T-helper 1 cell treated with Interleukin-12 subunit alpha and Interleukin-12 subunit beta and Interleukin-4 antibody, amounts not matched to agents 30 μg/mL and 1 μg/mL, for 36 hours (primary cell): ENCODE measurements around the gene CCDC197.
A peak's percentile ranks its signal among the peaks of the same experiment; 100 is the strongest.

ENCODE experiments used
- H3K27ac Mint-ChIP-seq: one replicate; pipeline ENCODE4 v1.8.0; 2021; ENCODE audit warnings: mild to moderate bottlenecking, mixed read lengths
- H3K27me3 Mint-ChIP-seq: one replicate; pipeline ENCODE4 v1.8.0; 2021; ENCODE audit warnings: low read depth, mixed read lengths
- H3K36me3 Mint-ChIP-seq: one replicate; pipeline ENCODE4 v1.8.0; 2021; ENCODE audit warnings: low read depth, mixed read lengths
- H3K4me1 Mint-ChIP-seq: one replicate; pipeline ENCODE4 v1.8.0; 2021; ENCODE audit warnings: low read depth, mixed read lengths
- H3K4me3 Mint-ChIP-seq: one replicate; pipeline ENCODE4 v1.8.0; 2021; ENCODE audit warnings: mild to moderate bottlenecking, moderate library complexity, mixed read lengths
- H3K9me3 Mint-ChIP-seq: one replicate; pipeline ENCODE4 v1.8.0; 2021; ENCODE audit warnings: mixed read lengths

Gene CCDC197

DNA sequence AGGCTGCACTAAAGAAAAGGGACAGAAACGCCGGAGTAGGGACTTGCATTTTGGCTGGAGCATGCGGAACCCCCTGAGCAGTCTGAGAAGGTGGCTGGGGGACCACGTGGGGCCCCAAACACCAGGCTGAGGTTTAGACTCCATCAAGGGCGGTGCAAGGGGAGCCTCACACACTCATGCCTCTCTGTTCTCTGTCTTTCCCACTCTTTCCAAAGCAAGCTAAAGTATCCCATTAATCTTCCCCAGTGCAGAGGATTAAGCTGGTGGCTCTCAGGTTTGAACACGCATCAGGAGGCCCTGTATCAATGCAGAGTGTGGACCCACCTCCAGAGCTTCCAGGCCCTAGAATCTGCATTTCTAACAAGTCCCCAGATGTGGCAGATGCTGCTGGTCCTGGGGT, 13.5 kb downstream of the CCDC197 start:
- Mint-ChIP-seq H3K4me3 (no peak overlapping the region), H3K36me3 (no peaks in the 10 kb centered on the region), H3K9me3 (no peaks in the 10 kb centered on the region), H3K27ac (no peak overlapping the region), H3K27me3 (no peaks in the 10 kb centered on the region), H3K4me1 (peaks cover 51% of the 10 kb centered on the region)

DNA sequence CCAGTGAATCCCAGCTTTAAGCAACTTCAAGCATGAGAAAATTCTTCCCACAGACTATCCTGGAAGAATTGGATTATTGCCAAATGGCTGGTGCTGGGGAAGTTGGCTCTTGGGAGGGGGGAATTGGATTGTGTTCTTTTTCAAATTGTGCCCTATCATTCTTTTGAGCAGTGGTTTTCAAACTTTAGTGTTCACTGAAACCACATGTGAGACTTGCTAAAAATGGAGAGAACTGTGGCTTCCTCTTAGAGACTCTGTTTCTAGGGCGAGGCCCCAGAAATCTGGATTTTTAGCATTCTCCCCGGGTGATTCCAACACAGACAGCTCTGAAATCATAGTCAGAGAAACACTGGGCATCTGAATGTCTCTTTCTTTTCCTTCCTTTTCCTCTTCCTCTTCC, 14.7 kb downstream of the CCDC197 start:
- H3K27me3 Mint-ChIP-seq = no peaks in the 10 kb centered on the region
- H3K36me3 Mint-ChIP-seq = no peaks in the 10 kb centered on the region
- peak overlapping the region; percentile 22 for H3K4me3 Mint-ChIP-seq
- H3K9me3 Mint-ChIP-seq = no peaks in the 10 kb centered on the region
- H3K27ac Mint-ChIP-seq = peak overlapping the region; percentile 71
- peaks cover 51% of the 10 kb centered on the region for H3K4me1 Mint-ChIP-seq

DNA sequence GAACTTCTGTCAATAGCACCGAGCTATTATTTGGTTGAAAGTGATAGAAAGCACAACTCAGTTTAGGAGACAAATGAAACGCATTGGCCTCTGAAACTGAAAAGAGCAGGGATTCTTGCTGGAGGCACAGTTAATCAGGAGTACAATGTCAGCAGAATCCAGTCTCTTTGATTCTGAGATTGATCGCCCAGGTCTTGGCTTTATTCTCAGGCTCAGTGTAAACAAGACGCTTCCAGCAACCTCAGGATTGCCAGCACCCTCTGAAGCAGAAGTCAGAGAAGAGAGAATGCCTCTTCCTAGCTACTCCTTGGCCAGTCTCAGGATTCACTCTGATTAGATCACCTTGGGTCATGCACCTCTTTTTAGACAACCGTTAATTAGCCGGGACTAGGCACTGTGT, 17.3 kb downstream of the CCDC197 start:
- H3K9me3 Mint-ChIP-seq = no peaks in the 10 kb centered on the region
- peaks cover 34% of the 10 kb centered on the region for H3K4me1 Mint-ChIP-seq
- H3K36me3 Mint-ChIP-seq = no peaks in the 10 kb centered on the region
- peaks cover 8% of the 10 kb centered on the region for H3K27me3 Mint-ChIP-seq
- no peak overlapping the region for H3K4me3 Mint-ChIP-seq
- H3K27ac Mint-ChIP-seq = no peak overlapping the region

DNA sequence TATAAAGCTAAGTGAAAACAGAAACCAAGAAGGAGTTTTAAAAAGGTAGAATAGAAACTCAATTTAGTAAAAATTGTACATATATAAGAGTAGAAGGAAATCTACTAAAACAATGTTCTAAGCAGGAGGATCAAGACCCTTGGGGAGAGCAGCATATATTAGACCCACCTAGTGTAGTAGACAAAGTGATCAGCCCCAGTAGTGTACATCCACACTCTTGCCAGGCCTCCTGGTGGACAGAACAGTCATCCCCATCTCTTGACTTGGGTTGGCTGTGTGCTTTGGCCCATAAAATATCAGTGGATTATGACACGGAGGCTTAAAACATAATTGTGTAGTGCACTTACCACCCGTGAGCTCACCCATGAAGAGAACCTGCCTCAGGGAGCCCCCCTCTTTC, 18.1 kb downstream of the CCDC197 start:
- H3K27me3 Mint-ChIP-seq = peaks cover 10% of the 10 kb centered on the region
- H3K9me3 Mint-ChIP-seq = no peaks in the 10 kb centered on the region
- H3K27ac Mint-ChIP-seq = no peak overlapping the region
- no peaks in the 10 kb centered on the region for H3K36me3 Mint-ChIP-seq
- H3K4me1 Mint-ChIP-seq = peaks cover 30% of the 10 kb centered on the region
- no peak overlapping the region for H3K4me3 Mint-ChIP-seq

DNA sequence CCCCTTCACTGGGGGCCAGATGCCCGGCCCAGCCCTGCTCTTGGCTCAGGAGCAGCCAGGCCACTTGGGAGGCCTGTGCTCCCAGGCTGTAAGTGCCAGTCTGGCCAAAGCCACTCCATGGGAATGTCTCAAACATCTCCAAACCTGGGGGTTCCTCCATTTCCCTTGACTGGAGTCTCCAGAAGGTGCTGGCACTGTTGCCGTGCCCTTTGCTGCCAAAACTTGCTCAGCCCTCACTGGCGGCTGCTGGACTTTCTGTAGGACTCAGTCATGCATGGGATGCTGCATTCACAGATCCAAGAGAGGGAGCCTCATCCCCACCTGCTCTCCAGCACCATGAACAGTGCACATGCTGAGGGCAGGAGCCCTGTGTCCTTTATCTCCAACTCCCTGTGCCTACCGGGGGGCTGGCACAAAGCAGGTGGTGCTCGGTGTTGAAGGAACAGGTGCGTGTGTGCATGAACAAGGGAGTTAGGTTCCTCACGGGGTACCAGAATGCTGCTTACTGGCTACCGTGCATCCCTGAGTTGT, 19.4 kb downstream of the CCDC197 start:
- no peak overlapping the region for H3K27ac Mint-ChIP-seq
- peaks cover 12% of the 10 kb centered on the region for H3K27me3 Mint-ChIP-seq
- no peaks in the 10 kb centered on the region for H3K36me3 Mint-ChIP-seq
- peaks cover 32% of the 10 kb centered on the region for H3K4me1 Mint-ChIP-seq
- H3K9me3 Mint-ChIP-seq = no peaks in the 10 kb centered on the region
- no peak overlapping the region for H3K4me3 Mint-ChIP-seq

DNA sequence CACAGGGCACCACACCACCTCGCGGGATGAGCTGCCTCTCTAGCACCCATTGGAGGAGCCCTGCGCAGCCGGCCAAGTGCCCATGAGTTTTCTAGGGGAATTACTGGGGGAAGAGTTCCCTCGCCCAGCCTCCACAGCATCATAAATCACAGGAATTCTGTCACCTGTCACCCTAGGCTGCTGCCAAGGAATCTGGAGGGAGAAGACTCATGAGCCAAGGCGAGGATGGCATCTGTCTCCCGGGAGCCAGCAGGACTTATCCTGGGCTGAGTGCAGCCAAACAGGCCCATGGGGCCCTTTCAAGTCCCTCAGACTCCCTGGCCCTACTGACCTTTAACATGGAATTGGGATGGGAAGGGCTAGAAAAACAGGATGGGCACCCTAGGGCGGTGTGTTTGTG, 21.2 kb downstream of the CCDC197 start:
- Mint-ChIP-seq H3K27me3 (peaks cover 15% of the 10 kb centered on the region), H3K4me3 (no peak overlapping the region), H3K36me3 (no peaks in the 10 kb centered on the region), H3K27ac (no peak overlapping the region), H3K9me3 (no peaks in the 10 kb centered on the region), H3K4me1 (peaks cover 41% of the 10 kb centered on the region)

DNA sequence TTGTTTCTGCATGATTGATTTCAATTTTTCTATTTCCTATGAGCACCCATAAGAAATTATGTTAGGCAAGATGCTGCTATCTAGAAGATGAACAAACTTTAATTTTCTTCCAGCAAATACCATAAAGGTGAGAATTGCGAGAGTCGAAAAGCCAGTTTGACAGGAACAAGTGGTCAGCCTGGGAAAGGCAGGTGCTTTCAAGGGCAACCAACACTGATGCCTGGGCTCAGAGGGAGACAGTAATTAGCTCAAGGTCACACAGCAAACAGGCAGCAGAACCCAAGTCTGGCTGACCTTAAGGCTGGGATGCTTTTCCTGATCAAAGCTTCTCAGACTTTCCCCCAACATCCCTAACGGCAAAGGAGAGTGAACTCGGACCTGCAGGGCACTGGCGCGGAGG, 22.2 kb downstream of the CCDC197 start:
- Mint-ChIP-seq H3K4me1 (peaks cover 40% of the 10 kb centered on the region), H3K27me3 (peaks cover 19% of the 10 kb centered on the region)

DNA sequence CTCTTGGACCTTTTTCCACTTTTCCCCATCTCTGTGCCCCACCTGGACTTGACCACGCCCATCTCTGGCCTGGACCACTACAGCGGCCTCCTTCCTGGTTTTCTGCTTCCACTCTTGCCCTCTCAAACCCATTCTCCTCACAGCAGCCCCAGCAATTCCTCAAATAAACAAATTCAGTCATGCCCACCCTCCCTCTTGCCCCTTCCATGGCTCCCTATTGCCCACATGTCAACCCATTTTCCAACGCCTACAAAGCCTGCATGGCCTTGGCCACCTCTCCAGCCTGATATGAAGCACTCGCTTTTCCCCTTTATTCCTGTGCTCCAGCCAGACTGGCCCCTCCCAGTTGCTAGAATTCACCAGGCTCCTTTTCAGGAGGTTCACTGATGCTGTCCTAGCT, 23.2 kb downstream of the CCDC197 start:
- Mint-ChIP-seq H3K36me3 (no peaks in the 10 kb centered on the region), H3K27me3 (peaks cover 19% of the 10 kb centered on the region), H3K27ac (peak overlapping the region; percentile 28), H3K9me3 (no peaks in the 10 kb centered on the region), H3K4me1 (peaks cover 36% of the 10 kb centered on the region), H3K4me3 (no peak overlapping the region)

More for the DNA sequence above, 22.2 kb downstream of the CCDC197 start:
- H3K36me3 Mint-ChIP-seq = no peaks in the 10 kb centered on the region
- no peak overlapping the region for H3K4me3 Mint-ChIP-seq
- no peak overlapping the region for H3K27ac Mint-ChIP-seq
- H3K9me3 Mint-ChIP-seq = no peaks in the 10 kb centered on the region

DNA sequence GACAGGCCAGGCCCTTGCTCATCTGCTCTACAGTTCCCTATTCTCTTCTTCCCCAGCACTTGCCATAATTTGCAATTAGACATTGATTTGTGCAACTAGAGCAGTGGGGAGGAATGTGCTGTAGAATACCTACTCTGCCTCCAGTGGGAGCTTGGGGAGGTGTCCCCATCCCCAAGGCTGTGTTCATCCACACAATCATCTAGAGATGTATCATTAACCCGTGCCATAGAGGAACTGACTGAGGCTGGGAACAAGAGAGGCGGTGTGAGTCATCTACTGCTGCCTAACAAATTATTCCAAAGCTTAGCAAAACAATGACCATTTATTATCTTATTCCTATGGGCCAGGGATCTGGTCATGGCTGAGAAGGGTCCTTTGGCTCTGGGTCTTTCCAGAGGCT, 23.9 kb downstream of the CCDC197 start:
- Mint-ChIP-seq H3K27ac (no peak overlapping the region), H3K4me1 (peaks cover 39% of the 10 kb centered on the region), H3K9me3 (no peaks in the 10 kb centered on the region), H3K27me3 (peaks cover 19% of the 10 kb centered on the region), H3K4me3 (no peak overlapping the region), H3K36me3 (no peaks in the 10 kb centered on the region)

DNA sequence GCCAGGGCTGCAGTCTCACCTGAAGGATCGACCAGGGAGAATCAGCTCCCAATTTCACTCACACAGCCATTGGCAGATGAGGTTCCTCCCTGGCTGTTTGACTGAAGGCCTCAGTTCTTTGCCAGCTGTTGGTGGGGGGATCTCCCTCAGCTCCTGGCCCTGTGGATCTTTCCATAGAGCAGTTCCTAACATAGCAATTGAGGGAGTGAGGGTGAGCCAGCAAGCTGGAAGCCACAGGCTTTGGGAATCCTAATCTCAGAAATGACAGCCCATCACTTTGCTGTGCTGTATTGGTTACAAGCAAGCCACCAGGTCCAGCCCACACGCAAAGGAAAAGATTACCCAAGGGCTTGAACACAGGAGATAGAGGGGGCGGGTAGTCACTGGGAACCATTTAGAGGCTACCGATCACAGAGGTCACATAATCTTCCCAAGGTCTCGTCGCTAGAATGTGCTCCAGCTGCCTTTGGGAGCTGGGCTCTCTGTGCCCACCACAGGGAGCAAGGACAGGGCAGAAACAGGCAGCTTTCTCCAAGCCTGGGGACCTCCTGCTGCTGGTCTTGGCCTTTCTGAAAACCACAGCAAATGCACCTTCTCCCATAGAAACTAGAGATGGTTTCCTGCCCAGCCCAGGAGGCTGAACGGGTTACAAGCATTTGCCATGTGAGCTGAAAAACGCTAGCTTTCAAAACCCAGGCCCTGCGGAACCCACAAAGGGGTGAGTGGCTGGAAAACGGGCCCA, 24.5 kb downstream of the CCDC197 start:
- Mint-ChIP-seq H3K4me3 (peak overlapping the region; percentile 13), H3K27ac (peak overlapping the region; percentile 56)

DNA sequence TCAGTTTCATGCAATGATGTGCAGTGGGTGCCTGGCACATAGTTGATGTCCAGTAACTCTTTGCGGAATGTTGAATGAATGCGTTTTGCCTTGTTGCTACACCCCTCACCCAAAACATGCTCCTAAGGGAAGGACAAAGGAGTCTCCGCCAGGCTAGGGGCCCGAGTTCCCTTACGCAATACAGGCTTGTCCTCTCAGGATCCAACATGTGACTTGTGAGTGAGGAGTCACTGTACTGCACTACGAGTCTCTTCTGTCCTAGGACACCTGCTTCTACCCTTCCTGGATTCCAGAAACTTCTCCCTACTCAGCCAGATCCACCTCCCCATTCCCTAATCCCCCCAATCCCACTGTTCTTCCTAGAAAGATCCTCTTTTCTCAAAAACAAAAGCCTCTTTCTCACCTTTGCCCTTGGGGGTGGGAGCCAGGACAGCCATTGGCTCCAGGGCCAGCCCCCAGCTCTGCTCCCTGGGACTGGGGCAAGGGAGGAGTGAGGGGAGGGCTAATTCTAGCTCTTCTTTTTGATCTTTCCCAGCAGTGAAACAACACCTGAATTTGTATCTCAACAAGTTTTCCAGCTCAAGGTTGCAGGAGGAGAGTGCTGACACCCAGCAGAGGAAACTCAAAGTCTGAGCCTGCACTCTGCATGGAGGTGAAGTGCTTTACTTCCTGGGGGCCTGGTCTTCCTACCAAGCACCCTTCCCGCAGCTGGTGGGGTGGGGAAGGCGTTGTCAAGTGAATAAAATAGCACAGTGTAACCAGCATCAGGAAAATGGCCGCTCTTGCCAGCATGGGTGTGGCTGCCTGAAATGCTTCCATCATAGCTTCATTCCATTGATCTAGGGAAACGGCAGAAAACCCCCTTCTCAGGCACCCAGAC, 25.7 kb downstream of the CCDC197 start:
- peak overlapping the region; percentile 68 for H3K27ac Mint-ChIP-seq
- H3K27me3 Mint-ChIP-seq = peaks cover 17% of the 10 kb centered on the region
- no peaks in the 10 kb centered on the region for H3K36me3 Mint-ChIP-seq
- no peaks in the 10 kb centered on the region for H3K9me3 Mint-ChIP-seq
- no peak overlapping the region for H3K4me3 Mint-ChIP-seq
- peaks cover 40% of the 10 kb centered on the region for H3K4me1 Mint-ChIP-seq

More for the DNA sequence above, 24.5 kb downstream of the CCDC197 start:
- Mint-ChIP-seq H3K27me3 (peaks cover 19% of the 10 kb centered on the region), H3K4me1 (peaks cover 40% of the 10 kb centered on the region), H3K9me3 (no peaks in the 10 kb centered on the region), H3K36me3 (no peaks in the 10 kb centered on the region)

DNA sequence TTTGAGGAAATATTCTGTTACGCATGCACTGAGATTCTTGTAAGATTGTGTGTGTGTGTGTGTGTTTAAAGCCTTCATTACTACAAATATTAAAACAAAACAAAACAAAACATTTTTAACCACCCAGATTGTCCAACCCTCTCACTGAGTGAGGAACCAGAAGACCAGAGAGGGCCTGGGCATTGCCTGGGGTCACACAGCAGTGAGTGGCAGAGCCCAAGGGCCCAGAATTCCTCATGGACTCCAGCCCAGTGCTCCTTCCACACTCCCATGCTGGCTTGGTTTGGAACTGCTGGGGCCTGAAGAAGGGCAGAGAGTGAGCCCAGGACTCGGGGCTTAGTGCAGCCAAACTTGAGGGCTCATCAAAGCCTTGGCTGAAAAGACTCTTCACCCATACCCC, 27.4 kb downstream of the CCDC197 start:
- H3K27me3 Mint-ChIP-seq = peaks cover 11% of the 10 kb centered on the region
- no peaks in the 10 kb centered on the region for H3K36me3 Mint-ChIP-seq
- peaks cover 50% of the 10 kb centered on the region for H3K4me1 Mint-ChIP-seq
- H3K4me3 Mint-ChIP-seq = no peak overlapping the region
- no peaks in the 10 kb centered on the region for H3K9me3 Mint-ChIP-seq
- no peak overlapping the region for H3K27ac Mint-ChIP-seq

DNA sequence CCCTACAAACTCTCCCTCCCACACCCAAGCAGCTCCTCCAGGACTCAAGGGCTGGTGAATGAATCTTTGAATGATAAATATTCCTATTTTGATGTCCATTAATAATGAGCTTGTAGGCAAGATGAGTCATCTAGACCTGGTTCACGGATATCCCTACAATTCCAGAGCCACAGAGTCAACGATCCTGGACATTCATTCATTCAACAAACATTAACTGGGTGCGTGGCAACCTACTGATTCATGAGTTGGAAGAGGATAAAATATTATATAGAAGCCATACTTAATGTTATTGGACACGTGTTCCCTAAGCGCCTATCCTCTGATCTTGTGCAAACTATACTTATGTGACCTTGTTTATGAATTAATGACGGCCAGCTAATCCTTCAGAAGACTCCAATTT, 28.6 kb downstream of the CCDC197 start:
- Mint-ChIP-seq H3K27ac (no peak overlapping the region), H3K27me3 (peaks cover 6% of the 10 kb centered on the region), H3K36me3 (no peaks in the 10 kb centered on the region), H3K4me1 (peaks cover 43% of the 10 kb centered on the region), H3K9me3 (no peaks in the 10 kb centered on the region), H3K4me3 (peak overlapping the region; percentile 70)

DNA sequence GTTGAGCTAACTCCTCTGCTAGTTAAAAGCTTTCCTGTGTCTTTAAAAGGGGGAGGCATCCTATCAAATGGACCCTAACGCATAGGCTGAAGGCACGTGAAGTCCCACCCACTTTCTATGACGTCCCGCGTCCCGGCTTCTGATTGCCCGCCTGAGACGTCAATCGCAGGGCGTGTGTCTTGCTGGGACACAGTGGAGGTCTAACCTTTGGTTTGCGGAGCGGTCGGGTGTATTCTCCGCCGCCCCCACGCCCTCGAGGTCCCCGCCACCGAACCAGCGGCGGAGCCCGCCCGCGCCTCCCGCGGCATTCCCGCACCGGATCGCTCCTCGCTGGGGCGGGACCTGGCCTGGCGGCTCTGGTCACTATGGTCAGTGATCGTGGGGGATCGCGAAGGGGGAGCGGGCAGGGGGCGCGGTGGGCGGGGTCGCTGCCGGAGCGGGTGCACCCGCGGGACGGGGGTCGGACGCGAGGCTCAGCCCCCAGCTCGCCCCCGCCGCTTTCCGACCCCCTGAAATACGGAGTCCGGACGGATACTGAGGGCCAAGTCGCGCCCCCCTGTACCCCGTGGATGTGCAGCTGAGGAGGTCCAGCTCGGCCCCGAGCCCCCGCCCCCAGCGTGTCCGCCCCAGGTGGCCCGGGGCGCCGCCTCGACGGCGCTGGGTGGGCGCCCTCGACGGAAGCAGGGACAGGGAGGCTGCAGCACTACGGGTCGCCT, 29.2 kb downstream of the CCDC197 start, which contains the start of gene OTUB2:
TSS of gene OTUB2 (plus strand) at position 168 of the 716 bp plus-strand sequence. CDS start at position 366, 198 bp downstream.
- peak within 1 kb of the TSS; percentile 70 for H3K4me3 Mint-ChIP-seq
- H3K27me3 Mint-ChIP-seq = peaks cover 6% of the 10 kb centered on the region
- H3K4me1 Mint-ChIP-seq = peaks cover 37% of the 10 kb centered on the region
- H3K27ac Mint-ChIP-seq = peak within 1 kb of the TSS; percentile 37
- no peaks in the 10 kb centered on the region for H3K9me3 Mint-ChIP-seq
- no peaks in the 10 kb centered on the region for H3K36me3 Mint-ChIP-seq
